Activated naive CD4-positive, alpha-beta T cell treated with anti-CD3 and anti-CD28 coated beads, Interleukin-2, amount 50 U/mL, for 24 hours (primary cell): ENCODE data around the gene VPS26B.
A peak's percentile ranks its signal among the peaks of the same experiment; 100 is the strongest.
"Not testable (repeated sequence)": the region's sequence is repeated elsewhere in the genome, so short reads cannot be mapped to it uniquely, and the experiment has no call there.

Experiments used
- H3K27ac Mint-ChIP-seq: one replicate; pipeline ENCODE4 v1.8.0; 2021; ENCODE audit warnings: mild to moderate bottlenecking, mixed read lengths
- H3K27me3 Mint-ChIP-seq: one replicate; pipeline ENCODE4 v1.8.0; 2021; ENCODE audit warnings: mixed read lengths
- H3K36me3 Mint-ChIP-seq: one replicate; pipeline ENCODE4 v1.8.0; 2021; ENCODE audit warnings: mixed read lengths
- H3K4me1 Mint-ChIP-seq: one replicate; pipeline ENCODE4 v1.8.0; 2021; ENCODE audit warnings: mixed read lengths
- H3K4me3 Mint-ChIP-seq: one replicate; pipeline ENCODE4 v1.8.0; 2021; ENCODE audit warnings: mild to moderate bottlenecking, mixed read lengths
- H3K9me3 Mint-ChIP-seq: one replicate; pipeline ENCODE4 v1.8.0; 2021; ENCODE audit warnings: mixed read lengths

VPS26B gene

GRCh38 chr11:134223836-134224709 lies at the start of gene VPS26B, which contains the start of gene NCAPD3:
Gene VPS26B, plus strand, starts transcription at chr11:134224671. Its CDS starts 452 bp downstream, at chr11:134225123.
Gene NCAPD3, minus strand, starts transcription at chr11:134223967. Its CDS starts 41 bp downstream, at chr11:134223926.
- peak within 1 kb of the TSS; percentile 96 for H3K27ac Mint-ChIP-seq
- H3K36me3 Mint-ChIP-seq, result peaks cover 8% of the 10 kb centered on the region
- H3K9me3 Mint-ChIP-seq, result no peaks in the 10 kb centered on the region
- H3K27me3 Mint-ChIP-seq, result no peaks in the 10 kb centered on the region
- H3K4me1 Mint-ChIP-seq, result peaks cover 68% of the 10 kb centered on the region
- H3K4me3 Mint-ChIP-seq, result peak within 1 kb of the TSS; percentile 96

- H3K9me3 Mint-ChIP-seq, result no peaks in the 10 kb centered on the region
- no peak overlapping the region for H3K27ac Mint-ChIP-seq
- peaks cover 9% of the 10 kb centered on the region for H3K36me3 Mint-ChIP-seq
- no peak overlapping the region for H3K4me3 Mint-ChIP-seq
- H3K4me1 Mint-ChIP-seq, result no peaks in the 10 kb centered on the region
- H3K27me3 Mint-ChIP-seq, result no peaks in the 10 kb centered on the region
These were observed 48.2 kb upstream of the VPS26B start for GRCh38 chr11:134176284-134176683.

- Mint-ChIP-seq H3K4me1 (no peaks in the 10 kb centered on the region), H3K4me3 (no peak overlapping the region), H3K27me3 (no peaks in the 10 kb centered on the region), H3K36me3 (peaks cover 12% of the 10 kb centered on the region), H3K9me3 (no peaks in the 10 kb centered on the region), H3K27ac (no peak overlapping the region)
These were observed 46.3 kb upstream of the VPS26B start for GRCh38 chr11:134178032-134178674.

- H3K27me3 Mint-ChIP-seq, result no peaks in the 10 kb centered on the region
- H3K36me3 Mint-ChIP-seq, result peaks cover 17% of the 10 kb centered on the region
- H3K27ac Mint-ChIP-seq, result no peak overlapping the region
- no peaks in the 10 kb centered on the region for H3K9me3 Mint-ChIP-seq
- H3K4me1 Mint-ChIP-seq, result no peaks in the 10 kb centered on the region
- no peak overlapping the region for H3K4me3 Mint-ChIP-seq
These were observed 42.8 kb upstream of the VPS26B start for GRCh38 chr11:134181707-134182106.

GRCh38 chr11:134188092-134188491 lies 36.4 kb upstream of the VPS26B start:
- not testable (repeated sequence) for H3K4me1 Mint-ChIP-seq, H3K27me3 Mint-ChIP-seq, H3K9me3 Mint-ChIP-seq, H3K27ac Mint-ChIP-seq, H3K4me3 Mint-ChIP-seq
- H3K36me3 Mint-ChIP-seq, result peaks cover 53% of the 10 kb centered on the region

- no peak overlapping the region for H3K27ac Mint-ChIP-seq
- no peaks in the 10 kb centered on the region for H3K4me1 Mint-ChIP-seq
- H3K36me3 Mint-ChIP-seq, result peaks cover 22% of the 10 kb centered on the region
- no peaks in the 10 kb centered on the region for H3K27me3 Mint-ChIP-seq
- H3K4me3 Mint-ChIP-seq, result no peak overlapping the region
- H3K9me3 Mint-ChIP-seq, result no peaks in the 10 kb centered on the region
These were observed 27.7 kb upstream of the VPS26B start for GRCh38 chr11:134196756-134197155.

- Mint-ChIP-seq H3K36me3 (peaks cover 26% of the 10 kb centered on the region), H3K27ac (no peak overlapping the region), H3K4me3 (no peak overlapping the region), H3K9me3 (no peaks in the 10 kb centered on the region), H3K27me3 (no peaks in the 10 kb centered on the region), H3K4me1 (no peaks in the 10 kb centered on the region)
These were observed 24.9 kb upstream of the VPS26B start for GRCh38 chr11:134199531-134199930.

- Mint-ChIP-seq H3K4me1 (no peaks in the 10 kb centered on the region), H3K27ac (no peak overlapping the region), H3K4me3 (no peak overlapping the region), H3K36me3 (peaks cover 29% of the 10 kb centered on the region), H3K27me3 (no peaks in the 10 kb centered on the region), H3K9me3 (no peaks in the 10 kb centered on the region)
These were observed 23.8 kb upstream of the VPS26B start for GRCh38 chr11:134200688-134201087.

- no peaks in the 10 kb centered on the region for H3K4me1 Mint-ChIP-seq
- H3K36me3 Mint-ChIP-seq, result peaks cover 29% of the 10 kb centered on the region
- H3K4me3 Mint-ChIP-seq, result no peak overlapping the region
- no peaks in the 10 kb centered on the region for H3K27me3 Mint-ChIP-seq
- H3K9me3 Mint-ChIP-seq, result no peaks in the 10 kb centered on the region
- H3K27ac Mint-ChIP-seq, result no peak overlapping the region
These were observed 21.8 kb upstream of the VPS26B start for GRCh38 chr11:134202661-134203060.

- no peak overlapping the region for H3K27ac Mint-ChIP-seq
- H3K4me1 Mint-ChIP-seq, result no peaks in the 10 kb centered on the region
- H3K27me3 Mint-ChIP-seq, result no peaks in the 10 kb centered on the region
- H3K36me3 Mint-ChIP-seq, result peaks cover 25% of the 10 kb centered on the region
- no peaks in the 10 kb centered on the region for H3K9me3 Mint-ChIP-seq
- H3K4me3 Mint-ChIP-seq, result no peak overlapping the region
These were observed 18.7 kb upstream of the VPS26B start for GRCh38 chr11:134205729-134206128.

GRCh38 chr11:134206185-134206584 lies 18.3 kb upstream of the VPS26B start:
- H3K27ac Mint-ChIP-seq, result no peak overlapping the region
- H3K4me3 Mint-ChIP-seq, result no peak overlapping the region
- H3K9me3 Mint-ChIP-seq, result no peaks in the 10 kb centered on the region
- no peaks in the 10 kb centered on the region for H3K27me3 Mint-ChIP-seq
- H3K4me1 Mint-ChIP-seq, result no peaks in the 10 kb centered on the region
- H3K36me3 Mint-ChIP-seq, result peaks cover 25% of the 10 kb centered on the region

GRCh38 chr11:134207538-134208239 lies 16.8 kb upstream of the VPS26B start:
- H3K27me3 Mint-ChIP-seq, result no peaks in the 10 kb centered on the region
- no peak overlapping the region for H3K27ac Mint-ChIP-seq
- peaks cover 7% of the 10 kb centered on the region for H3K4me1 Mint-ChIP-seq
- H3K36me3 Mint-ChIP-seq, result peaks cover 24% of the 10 kb centered on the region
- H3K4me3 Mint-ChIP-seq, result no peak overlapping the region
- no peaks in the 10 kb centered on the region for H3K9me3 Mint-ChIP-seq

- no peak overlapping the region for H3K27ac Mint-ChIP-seq
- H3K27me3 Mint-ChIP-seq, result no peaks in the 10 kb centered on the region
- H3K36me3 Mint-ChIP-seq, result peaks cover 24% of the 10 kb centered on the region
- H3K4me3 Mint-ChIP-seq, result no peak overlapping the region
- H3K9me3 Mint-ChIP-seq, result no peaks in the 10 kb centered on the region
- peaks cover 56% of the 10 kb centered on the region for H3K4me1 Mint-ChIP-seq
These were observed 8.6 kb upstream of the VPS26B start for GRCh38 chr11:134215836-134216235.

GRCh38 chr11:134216816-134217215 lies 7.7 kb upstream of the VPS26B start:
- no peaks in the 10 kb centered on the region for H3K27me3 Mint-ChIP-seq
- no peak overlapping the region for H3K4me3 Mint-ChIP-seq
- peaks cover 24% of the 10 kb centered on the region for H3K36me3 Mint-ChIP-seq
- no peak overlapping the region for H3K27ac Mint-ChIP-seq
- peaks cover 60% of the 10 kb centered on the region for H3K4me1 Mint-ChIP-seq
- no peaks in the 10 kb centered on the region for H3K9me3 Mint-ChIP-seq

- peak overlapping the region; percentile 94 for H3K27ac Mint-ChIP-seq
- H3K9me3 Mint-ChIP-seq, result no peaks in the 10 kb centered on the region
- peaks cover 15% of the 10 kb centered on the region for H3K36me3 Mint-ChIP-seq
- H3K27me3 Mint-ChIP-seq, result no peaks in the 10 kb centered on the region
- H3K4me3 Mint-ChIP-seq, result peak overlapping the region; percentile 96
- peaks cover 68% of the 10 kb centered on the region for H3K4me1 Mint-ChIP-seq
These were observed 1.4 kb upstream of the VPS26B start for GRCh38 chr11:134223121-134223520.
